HepG2 (cell line): ENCODE results near the gene ARHGAP33.
A peak's percentile ranks its signal among the peaks of the same experiment; 100 is the strongest.

ENCODE experiments used
- EZH2 ChIP-seq: conservative IDR thresholded peaks from 2 replicates; pipeline ENCODE4 v1.6.1; 2012; ENCODE audit warnings: mild to moderate bottlenecking, low read depth, low read length, moderate library complexity
- FIP1L1 ChIP-seq: fragments of 200-400 bp; formaldehyde crosslinking; IDR thresholded peaks from 2 replicates; pipeline ENCODE4 v1.6.1; 2018; ENCODE audit warnings: low read depth, mild to moderate bottlenecking, low read length, moderate library complexity, borderline replicate concordance; ENCODE audit not compliant: insufficient read depth
- RAD51 ChIP-seq: fragments of 450-650 bp; IDR thresholded peaks from 2 replicates; pipeline ENCODE4 v1.6.1; 2016; ENCODE audit warnings: borderline replicate concordance
- ZNF446 ChIP-seq: sonication (generic); formaldehyde crosslinking; IDR thresholded peaks from 2 replicates; pipeline ENCODE4 v1.5.0; 2020; ENCODE audit warnings: mild to moderate bottlenecking, missing genetic modification reagents
- ZNF816 ChIP-seq: sonication (generic); formaldehyde crosslinking; IDR thresholded peaks from 2 replicates; pipeline ENCODE4 v1.8.0; 2022; ENCODE audit warnings: missing genetic modification reagents, mild to moderate bottlenecking, borderline replicate concordance
- ZNF891 ChIP-seq: sonication (generic); formaldehyde crosslinking; IDR thresholded peaks from 2 replicates; pipeline ENCODE4 v1.5.0; 2020; ENCODE audit warnings: mild to moderate bottlenecking, missing genetic modification reagents

GRCh38 chr19:35757231-35757748, 18.1 kb upstream of the ARHGAP33 start:
- no peak for TF ChIP-seq FIP1L1
- TF ChIP-seq ZNF891 (CRISPR knock-in tag): no peak
- no peak for TF ChIP-seq ZNF816 (CRISPR knock-in tag)
- no peak for TF ChIP-seq EZH2
- TF ChIP-seq ZNF446: 0 out of 2 replicates have a peak, but pooled peaks have one; percentile 31
- TF ChIP-seq RAD51: no peak
